Measurements from ENCODE around the gene SLC25A48.

GRCh38 chr5:135831439-135831838 lies 3.0 kb upstream of the SLC25A48 start:
- TF ChIP-seq CTCF (IDR thresholded peaks at IDR 0.05) = no peak
- TF ChIP-seq POLR2A (IDR thresholded peaks at IDR 0.05) = no peak

Measured in ovary (tissue), 3 donors.